Measurements from ENCODE around the gene SPART.
A peak's percentile ranks its signal among the peaks of the same experiment; 100 is the strongest.
"Not testable (repeated sequence)": the region's sequence is repeated elsewhere in the genome, so short reads cannot be mapped to it uniquely, and the experiment has no call there.

SPART gene

DNA sequence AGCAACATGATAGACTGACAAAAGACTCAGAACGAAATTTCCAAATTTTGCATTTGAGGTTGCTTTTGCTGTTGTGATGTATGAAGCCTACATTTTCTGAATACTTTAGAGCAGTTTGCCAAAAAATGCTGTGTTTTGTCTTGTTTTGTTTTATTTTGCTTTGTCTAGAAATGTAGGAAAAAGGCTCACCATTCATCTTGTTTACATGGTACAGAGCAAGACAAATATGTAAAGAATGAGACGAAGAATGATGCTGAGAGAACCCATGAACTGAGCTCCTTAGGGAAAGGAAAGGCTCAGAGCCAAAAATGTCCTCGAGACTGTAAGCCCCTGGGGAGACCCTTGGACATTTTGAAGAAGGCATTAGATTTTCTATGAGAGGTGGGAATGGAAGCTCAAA is 6.8 kb upstream of the SPART start:
- no peak for DNase-seq (ENCODE audit: low read depth)

DNA sequence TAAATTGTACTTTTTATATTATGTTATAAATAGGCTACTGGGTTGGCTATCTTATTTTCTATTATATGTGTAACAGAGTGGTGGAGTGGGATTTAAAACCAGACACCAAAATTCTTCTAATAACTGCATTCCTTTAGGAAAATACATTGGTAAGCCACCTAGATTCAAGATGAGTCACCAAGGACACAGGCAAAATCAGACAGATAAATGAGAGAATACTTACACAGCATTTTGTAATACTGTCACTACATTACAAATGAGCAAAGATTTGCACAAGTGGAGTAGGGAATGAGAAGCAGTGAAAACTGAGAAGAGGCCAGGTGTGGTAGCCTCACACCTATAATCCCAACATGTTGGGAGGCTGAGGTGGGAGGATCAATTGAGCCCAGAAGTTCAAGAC is 6.2 kb upstream of the SPART start:
- no peak for DNase-seq (ENCODE audit: low read depth)

DNA sequence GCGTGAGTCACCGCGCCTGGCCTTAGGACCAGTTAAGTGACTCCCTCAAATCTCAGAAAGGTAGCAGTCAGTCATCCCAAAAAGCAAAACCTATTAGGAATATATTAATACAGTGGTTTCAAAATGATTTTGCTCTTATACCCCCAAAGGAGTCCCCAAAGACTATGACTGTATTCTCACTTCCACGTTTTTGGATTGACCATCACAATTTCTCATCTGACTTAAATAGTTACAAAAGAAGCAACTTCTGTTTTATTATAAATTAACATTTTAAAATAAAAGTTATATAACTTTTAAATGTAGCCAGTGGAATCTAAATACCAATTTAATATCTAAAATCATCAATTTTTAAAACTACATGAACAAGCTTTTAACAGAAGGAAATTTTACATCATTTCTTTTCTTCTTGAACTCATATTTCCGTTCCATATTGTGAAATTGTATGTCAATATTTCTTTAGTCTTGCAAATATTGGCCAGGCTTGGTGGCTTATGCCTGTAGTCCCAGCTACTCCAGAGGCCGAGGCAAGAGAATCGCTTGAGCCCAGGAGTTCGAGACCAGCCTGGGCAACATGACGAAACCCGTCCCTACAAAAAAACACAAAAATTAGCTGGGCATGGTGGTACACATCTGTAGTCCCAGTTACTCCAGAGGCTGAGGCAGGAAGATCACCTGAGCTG is 1.5 kb upstream of the SPART start:
- no peak for DNase-seq (ENCODE audit: low read depth)

DNA sequence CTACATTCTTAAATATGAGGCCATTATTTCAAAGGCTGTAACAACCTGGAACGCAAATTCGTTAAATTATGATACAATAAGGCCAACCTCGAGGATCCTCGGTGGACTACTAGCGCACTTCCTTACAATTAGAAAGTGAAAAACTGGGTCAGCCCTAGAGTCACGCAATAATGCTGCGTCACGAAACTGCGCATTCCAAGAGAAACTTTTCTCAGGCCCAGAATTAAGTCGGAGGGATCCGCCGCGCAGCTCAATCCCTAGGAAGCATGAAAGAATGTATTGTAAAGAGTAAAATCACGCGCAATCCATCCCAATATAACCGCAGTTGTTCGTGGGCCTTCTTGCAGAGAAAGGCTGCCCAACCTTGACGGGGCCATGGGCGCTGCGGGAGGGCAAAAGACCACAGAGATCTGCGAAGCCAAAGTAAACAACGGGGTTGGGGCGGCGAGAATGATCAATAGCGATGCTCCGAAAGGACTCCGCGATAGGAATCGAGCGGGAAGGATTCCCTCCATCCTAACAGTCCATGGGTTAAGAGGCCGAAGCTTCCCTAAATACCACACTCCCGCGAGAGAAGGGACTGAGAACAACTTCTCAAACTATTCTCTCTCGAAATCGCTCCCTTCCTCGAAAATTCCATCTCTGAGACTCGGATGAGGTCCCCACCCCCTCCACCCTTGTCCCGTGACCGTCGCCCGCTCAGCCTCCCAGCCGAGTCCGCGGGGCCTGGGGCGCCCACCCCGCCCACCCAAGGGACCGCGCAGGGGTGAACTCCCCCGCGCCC is 564 bp downstream of the SPART start:
- DNase-seq (ENCODE audit: low read depth), result peak; percentile 3

DNA sequence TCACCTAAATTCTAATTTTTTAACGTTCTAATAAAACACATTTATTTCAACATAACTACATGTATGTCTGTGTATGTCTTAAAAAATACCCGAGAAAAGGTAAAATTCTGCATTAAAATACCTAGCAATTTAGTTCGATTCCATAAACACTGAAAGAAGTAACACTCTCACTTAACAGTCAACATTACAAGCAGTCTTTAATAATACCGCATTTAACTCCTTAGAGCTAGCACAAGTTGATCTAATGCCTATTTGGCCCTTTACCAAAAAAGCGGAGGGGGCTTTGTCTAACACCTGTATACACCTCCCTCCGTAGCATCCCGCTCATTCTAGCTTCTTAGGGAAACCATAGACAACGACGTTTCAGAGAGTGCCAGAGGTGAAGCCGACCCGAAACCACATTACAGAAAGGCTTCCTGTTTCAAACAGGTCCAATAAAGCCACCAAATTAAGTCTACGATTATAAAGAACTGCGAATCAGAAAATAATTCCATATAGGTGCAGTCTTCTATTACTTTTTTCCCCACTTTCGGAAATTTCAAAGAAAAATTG is 1.2 kb downstream of the SPART start:
- DNase-seq (ENCODE audit: low read depth), result no peak

DNA sequence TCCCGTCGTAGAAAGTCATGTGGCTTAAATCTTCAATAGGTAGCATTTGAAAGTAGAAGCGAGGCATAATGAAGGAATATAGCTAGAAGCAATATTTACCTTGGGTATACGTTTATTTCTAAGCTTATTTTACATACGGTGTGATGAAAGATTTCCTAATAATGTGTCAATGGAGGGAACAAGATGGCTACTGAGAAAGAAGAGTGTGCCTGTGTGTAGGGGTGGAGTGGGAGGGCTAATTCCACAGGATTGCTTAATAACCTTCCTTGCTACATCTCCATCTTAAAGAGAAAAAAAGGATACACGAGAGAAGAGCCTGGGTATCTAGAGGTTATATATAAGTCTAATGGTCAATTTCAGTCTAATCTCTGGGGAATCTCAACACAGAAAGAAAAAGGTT is 2.0 kb downstream of the SPART start:
- no peak for DNase-seq (ENCODE audit: low read depth)

DNA sequence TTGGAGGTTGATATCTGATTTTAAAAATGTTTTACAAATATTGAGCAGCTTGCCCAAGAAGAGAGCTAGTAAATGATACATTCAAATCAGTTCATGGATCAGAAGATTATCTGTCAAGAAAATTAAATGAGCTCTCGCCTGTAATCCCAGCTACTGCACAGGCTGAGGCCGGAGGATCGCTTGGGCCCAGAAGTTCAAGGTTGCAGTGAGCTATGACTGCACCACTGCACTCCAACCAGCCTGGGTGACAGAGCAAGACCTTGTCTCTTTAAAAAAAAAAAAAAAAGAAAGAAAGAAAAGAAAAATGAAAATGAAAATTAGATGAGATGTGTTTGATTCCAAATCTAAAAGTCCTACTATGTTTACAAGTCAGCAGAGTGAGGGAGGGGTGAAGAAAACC is 2.4 kb downstream of the SPART start:
- no peak for DNase-seq (ENCODE audit: low read depth)

DNA sequence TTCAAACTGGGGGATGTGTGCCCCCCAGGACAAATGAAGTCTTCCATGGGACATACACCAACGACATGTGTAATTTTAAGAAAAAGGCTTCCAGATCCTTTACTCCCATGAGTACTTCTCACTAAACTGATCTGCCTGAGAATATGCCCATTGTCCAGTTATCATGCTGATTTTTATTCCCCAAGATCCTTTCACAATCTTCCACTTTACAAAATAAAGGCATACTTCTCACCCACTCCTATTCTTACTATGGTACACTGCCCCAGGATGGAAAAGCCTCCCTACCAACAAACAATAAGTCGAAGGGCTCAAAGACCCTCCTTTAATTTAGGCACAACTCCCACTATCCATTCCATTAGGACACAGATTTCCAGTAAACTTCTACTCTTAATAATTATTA is 3.5 kb downstream of the SPART start:
- no peak for DNase-seq (ENCODE audit: low read depth)

DNA sequence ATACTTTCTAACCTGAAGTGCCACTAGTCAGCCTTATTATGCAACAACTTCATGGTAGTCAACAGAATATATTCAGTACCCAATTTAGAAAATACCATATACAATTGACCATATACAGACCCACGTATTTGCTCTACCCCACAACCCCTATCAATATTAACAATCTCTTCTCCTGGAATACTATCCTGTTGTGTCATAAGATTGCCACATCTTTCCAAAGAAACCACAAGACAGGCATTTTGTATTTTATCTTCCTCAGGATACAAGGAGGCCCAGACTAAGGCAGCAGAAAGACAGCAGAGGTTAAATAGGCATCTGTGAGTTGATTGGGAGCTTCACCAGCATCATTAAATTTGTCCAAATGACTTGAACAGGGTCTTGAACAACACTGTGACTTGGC is 4.5 kb downstream of the SPART start:
- no peak for DNase-seq (ENCODE audit: low read depth)

DNA sequence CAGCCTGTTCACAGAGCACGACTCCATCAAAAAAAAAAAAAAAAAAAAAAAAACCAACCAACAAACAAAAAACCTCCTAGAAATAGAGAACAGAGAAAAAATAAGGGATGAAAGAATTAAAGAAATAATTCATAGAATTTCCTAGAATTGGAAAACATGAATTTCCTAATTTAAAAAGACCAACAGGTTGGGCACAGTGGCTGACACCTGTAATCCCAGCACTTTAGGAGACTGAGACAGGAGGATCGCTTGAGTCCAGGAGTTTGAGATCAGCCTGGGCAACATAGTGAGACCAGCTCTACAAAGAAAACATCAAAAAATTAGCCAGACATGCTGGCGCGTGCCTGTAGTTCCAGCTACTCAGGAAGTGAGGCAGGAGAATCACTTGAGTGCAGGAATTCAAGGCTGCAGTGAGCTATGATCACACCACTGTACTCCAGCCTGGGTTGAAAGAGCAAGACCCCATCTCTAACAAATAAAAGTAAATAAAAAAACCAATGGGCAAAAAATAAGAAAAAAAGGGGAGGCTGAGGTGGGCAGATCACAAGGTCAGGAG is 6.5 kb downstream of the SPART start:
- DNase-seq (ENCODE audit: low read depth), result no peak

DNA sequence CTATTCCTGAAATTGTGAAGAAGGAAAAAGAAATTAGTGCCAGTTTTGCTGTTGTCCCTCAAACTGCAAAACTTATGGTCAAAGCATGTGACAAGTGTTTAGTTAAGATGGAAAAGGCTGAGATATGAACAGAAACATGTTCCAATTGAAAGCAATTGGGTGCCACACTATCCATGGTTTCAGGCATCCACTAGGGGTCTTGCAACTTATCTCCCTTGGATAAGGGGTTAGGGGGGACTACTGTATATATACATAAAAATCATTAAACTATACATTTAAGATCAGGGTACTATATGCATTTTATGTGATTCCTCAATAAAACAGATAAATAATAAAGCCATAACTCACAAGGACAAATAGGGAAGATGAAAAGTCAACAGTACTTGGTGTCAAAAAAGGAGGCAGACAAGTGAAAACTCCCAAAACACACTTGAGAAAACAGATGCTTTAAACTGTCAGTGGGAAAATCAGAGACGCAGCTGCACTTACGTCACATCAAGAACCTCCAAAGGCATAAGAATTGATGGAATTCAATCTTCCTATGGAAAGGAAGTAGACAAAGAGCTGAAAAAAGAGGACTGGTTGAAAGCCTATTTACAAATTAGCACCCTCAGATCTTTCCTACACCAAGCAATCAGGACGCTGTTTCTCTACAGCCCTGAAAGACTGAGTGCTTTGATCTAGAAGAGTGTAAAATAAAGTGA is 8.1 kb downstream of the SPART start:
- DNase-seq (ENCODE audit: low read depth), result no peak

DNA sequence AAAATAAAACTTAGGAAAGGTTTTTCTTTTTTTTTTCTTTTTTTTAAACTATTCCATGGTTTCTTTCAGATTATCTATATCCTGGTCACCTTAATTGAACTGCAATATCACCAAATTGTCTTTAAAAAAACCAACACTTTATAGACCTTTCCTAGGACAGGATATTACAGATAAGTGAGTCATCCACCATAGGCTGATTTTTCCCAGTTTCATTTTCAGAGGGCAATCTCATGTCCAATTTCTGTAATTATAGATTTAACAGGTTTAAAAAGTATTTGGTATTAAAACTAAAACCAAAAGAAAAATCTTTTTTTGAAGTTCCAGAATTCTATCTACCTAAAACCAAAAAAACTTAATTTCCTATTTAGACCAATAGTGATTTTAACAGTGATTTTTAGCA is 13.2 kb downstream of the SPART start:
- DNase-seq (ENCODE audit: low read depth), result no peak

DNA sequence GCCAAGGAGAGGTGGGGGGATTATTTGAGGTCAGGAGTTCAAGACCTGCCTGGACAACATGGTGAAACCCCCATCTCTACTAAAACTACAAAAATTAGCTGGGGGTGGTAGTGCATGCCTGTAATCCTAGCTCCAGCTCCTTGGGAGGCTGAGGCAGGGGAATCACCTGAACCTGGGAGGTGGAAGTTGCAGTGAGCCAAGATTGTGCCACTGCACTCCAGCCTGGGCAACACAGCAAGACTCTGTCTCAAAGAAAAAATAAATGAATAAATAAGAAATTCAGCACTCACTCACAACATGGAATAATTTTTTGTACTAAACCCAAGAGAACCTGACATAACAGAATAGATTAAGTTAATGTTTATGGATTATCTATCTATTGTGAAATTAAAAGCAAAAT is 13.9 kb downstream of the SPART start:
- DNase-seq (ENCODE audit: low read depth), result not testable (repeated sequence)

DNA sequence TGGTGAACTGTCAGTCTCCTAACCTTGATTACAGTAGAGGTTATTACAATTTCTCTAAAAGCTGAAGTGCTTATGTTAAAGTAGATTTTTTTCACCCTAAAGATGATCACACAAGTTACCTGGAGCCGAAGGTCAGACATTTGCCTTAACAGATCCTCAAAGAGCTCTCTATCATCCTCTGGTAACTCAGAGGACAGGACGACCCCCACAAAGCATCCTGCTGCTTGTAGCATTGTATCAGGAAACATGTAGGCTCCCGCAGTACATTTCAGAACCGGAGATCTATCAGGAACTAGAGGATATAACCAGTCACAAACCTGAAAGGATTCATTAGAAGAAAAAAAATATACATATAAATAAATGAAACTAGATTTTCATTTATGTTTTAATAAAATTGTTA is 14.9 kb downstream of the SPART start:
- no peak for DNase-seq (ENCODE audit: low read depth)

DNA sequence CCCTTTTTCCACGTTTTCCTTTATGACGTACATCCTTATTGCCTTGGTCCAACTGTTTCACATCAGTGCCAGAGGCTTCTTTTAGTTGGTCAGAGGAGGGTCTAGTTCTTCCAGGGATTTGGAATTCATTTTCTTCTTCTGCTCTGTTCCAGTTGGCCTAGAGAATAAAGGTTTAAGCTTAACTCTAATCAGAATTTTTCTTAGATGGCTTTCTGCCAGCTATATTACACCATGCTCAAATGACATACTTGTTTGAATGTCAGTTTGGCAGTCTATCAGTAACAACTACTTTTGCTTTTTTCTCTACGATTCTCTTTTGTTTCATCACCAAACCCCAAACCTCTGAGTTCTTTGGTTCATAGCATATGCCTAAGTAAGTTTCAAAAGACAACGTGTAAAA is 16.8 kb downstream of the SPART start:
- no peak for DNase-seq (ENCODE audit: low read depth)

DNA sequence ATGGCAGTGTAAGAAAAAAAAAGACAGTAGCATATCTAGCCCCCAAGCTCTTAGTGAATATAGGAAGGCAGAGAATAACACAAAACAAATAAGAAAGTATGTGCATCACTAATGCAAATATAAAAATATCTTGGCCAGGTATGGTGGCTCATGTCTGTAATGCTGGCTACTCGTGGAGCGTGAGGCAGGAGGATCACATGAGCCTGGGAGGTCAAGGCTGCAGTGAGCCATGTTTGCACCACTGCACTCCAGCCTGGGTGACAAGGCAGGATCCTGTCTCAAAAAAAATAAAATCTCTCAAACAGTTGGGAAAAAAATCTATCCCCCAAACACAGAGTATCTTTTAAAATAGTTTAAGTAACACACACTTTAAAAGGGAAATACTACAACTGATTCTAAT is 17.4 kb downstream of the SPART start:
- no peak for DNase-seq (ENCODE audit: low read depth)

DNA sequence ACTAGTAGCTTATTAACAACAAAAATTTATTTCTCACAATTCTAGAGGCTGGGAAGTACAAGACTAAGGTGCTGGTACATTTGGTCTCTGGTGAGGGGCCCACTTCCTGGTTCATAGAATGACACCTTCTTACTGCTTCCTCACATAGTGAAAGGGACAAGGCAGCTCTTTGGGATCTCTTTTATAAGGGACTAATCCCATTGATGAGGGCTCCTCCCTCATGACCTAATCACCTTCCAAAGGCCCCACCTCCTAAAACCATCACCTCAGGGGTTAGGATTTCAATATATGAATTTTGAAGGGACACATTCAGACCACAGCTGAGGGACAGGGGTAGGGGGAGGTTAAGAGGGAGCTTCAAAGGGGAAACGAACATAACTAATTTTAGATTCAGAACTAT is 20.3 kb downstream of the SPART start:
- no peak for DNase-seq (ENCODE audit: low read depth)

DNA sequence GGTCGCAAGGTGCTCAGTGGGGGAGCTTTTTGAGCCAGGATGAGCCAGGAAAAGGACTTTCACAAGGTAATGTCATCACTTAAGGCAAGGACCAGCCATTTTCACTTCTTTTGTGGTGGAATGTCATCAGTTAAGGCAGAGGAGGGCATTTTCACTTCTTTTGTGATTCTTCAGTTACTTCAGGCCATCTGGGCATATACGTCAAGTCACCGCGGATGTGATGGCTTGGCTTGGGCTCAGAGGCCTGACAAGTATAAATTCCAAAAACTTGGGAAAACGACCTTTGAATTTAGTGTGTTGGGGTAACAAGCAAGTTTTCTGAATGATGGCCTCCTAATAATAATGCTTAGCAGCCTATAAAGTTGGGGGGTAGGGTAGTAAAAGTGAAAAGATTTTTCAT is 21.3 kb downstream of the SPART start:
- DNase-seq (ENCODE audit: low read depth), result not testable (repeated sequence)

DNA sequence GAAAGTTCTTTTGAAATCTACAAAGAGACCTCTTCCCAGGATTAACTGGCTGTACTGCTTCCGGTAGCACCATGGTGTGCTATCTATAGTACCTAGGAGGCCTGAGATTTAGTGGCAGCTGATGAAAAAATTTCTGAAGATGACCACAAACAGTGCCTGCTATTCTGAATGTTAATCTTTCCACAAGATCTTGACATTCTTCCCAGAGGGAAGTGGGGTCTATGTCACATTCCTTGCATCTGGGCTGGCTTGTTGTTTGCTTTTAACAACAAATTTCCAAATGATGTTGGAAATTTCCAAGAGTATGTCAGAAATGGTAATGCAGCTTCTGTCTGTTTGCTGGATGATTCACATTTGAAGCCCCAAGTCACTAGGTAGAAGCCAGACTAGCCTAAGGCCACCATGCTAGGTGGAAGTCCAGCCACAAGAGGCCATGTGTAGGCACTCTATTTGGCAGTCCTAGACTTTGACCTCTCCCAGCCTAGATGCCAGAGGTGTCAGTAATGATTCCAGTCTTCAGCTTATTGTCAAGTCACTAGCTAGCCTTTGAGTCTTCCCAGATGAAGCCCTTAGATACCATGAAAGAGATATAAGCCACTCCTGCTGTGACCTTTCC is 22.1 kb downstream of the SPART start:
- DNase-seq (ENCODE audit: low read depth), result no peak

DNA sequence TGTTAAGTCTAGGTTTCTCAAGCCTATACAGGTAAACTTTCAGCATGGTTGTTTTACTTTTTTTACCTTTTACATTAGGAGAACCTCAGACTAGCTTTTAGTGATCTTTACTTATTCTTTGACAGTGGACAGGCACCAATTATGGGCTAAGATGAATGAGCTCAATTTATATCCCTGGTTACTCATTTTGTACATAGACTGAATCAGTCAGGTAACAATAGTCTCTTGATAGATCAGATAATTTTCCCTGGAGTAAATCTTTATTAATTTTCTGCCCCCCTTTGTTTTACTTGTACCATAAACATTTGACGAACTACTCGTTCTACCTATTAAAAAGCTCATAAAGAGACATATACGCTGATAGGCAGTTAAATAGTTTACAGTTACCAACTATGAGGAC is 22.8 kb downstream of the SPART start:
- no peak for DNase-seq (ENCODE audit: low read depth)

DNA sequence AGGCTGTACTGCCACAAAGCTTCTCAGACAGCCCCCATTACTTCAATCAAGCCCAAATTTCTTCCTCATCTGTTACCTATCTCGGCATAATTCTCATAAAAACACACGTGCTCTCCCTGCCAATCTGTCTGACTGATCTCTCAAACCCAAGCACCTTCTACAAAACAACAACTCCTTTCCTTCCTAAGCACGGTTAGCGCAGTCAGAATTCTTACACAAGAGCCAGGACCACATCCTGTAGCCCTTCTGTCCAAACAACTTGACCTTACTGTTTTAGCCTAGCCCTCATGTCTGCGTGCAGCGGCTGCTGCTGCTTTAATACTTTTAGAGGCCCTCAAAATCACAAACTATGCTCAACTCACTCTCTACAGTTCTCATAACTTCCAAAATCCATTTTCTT is 26.4 kb downstream of the SPART start:
- not testable (repeated sequence) for DNase-seq (ENCODE audit: low read depth)

Data from activated T-helper 9 cell treated with anti-CD3 and anti-CD28 coated beads, Interleukin-2, amount 50 U/mL, for 16 hours (primary cell).